Neural crest cell (in vitro differentiated cells): ENCODE results near the gene HTR3A. TPM values are rescaled to one million over a fixed set of nuclear protein-coding genes. Genes with fewer than 3 reads are reported as not detected.
"Not testable (repeated sequence)": the region's sequence is repeated elsewhere in the genome, so short reads cannot be mapped to it uniquely, and the experiment has no call there.

ENCODE experiments used
- DNase-seq: peaks from one replicate; pipeline ENCODE4 v3.0.0; 2021; ENCODE audit warnings: low read depth, mixed read lengths, low spot score
- H3K27ac Mint-ChIP-seq: one replicate; pipeline ENCODE4 v1.8.0; 2021; ENCODE audit warnings: mild to moderate bottlenecking, mixed read lengths; ENCODE audit not compliant: unreplicated experiment
- H3K27me3 Mint-ChIP-seq: 2 replicates; pipeline ENCODE4 v1.8.0; 2021; ENCODE audit warnings: low read depth, mild to moderate bottlenecking, mixed read lengths
- H3K36me3 Mint-ChIP-seq: 2 replicates; pipeline ENCODE4 v1.8.0; 2021; ENCODE audit warnings: low read depth, mild to moderate bottlenecking, mixed read lengths
- H3K4me1 Mint-ChIP-seq: 2 replicates; pipeline ENCODE4 v1.8.0; 2021; ENCODE audit warnings: mixed read lengths
- H3K4me3 Mint-ChIP-seq: one replicate; pipeline ENCODE4 v1.8.0; 2021; ENCODE audit warnings: mild to moderate bottlenecking, mixed read lengths
- H3K9me3 Mint-ChIP-seq: 2 replicates; pipeline ENCODE4 v1.8.0; 2021; ENCODE audit warnings: mixed read lengths
- total RNA-seq: library from RNA; stranded (reverse); gene quantifications from 2 replicates; pipeline ENCODE4 v1.2.1, GENCODE V29; 2021
- TF ChIP-seq, protein P1 (sequence below): fragments of 200-600 bp; sonication (generic); conservative IDR thresholded peaks from 2 replicates; pipeline ENCODE4 v1.5.0; 2021; ENCODE audit warnings: antibody characterized with exemption, mild to moderate bottlenecking

Gene HTR3A
- total RNA-seq, 1 donor from 2014 or later, result 3.8 TPM

- Mint-ChIP-seq H3K27ac (no peak overlapping the region), H3K27me3 (no peaks in the 10 kb centered on the region), H3K36me3 (no peaks in the 10 kb centered on the region), H3K9me3 (no peaks in the 10 kb centered on the region), H3K4me1 (no peaks in the 10 kb centered on the region), H3K4me3 (no peak overlapping the region)
- TF ChIP-seq, protein P1, sequence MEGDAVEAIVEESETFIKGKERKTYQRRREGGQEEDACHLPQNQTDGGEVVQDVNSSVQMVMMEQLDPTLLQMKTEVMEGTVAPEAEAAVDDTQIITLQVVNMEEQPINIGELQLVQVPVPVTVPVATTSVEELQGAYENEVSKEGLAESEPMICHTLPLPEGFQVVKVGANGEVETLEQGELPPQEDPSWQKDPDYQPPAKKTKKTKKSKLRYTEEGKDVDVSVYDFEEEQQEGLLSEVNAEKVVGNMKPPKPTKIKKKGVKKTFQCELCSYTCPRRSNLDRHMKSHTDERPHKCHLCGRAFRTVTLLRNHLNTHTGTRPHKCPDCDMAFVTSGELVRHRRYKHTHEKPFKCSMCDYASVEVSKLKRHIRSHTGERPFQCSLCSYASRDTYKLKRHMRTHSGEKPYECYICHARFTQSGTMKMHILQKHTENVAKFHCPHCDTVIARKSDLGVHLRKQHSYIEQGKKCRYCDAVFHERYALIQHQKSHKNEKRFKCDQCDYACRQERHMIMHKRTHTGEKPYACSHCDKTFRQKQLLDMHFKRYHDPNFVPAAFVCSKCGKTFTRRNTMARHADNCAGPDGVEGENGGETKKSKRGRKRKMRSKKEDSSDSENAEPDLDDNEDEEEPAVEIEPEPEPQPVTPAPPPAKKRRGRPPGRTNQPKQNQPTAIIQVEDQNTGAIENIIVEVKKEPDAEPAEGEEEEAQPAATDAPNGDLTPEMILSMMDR, result no peak
- DNase-seq, result no peak
Observed at GRCh38 chr11:113934761-113935160, 40.1 kb upstream of the HTR3A start.

- TF ChIP-seq, protein P1, result no peak
- no peak overlapping the region for H3K4me3 Mint-ChIP-seq
- H3K27me3 Mint-ChIP-seq, result no peaks in the 10 kb centered on the region
- no peaks in the 10 kb centered on the region for H3K36me3 Mint-ChIP-seq
- DNase-seq, result no peak
- no peaks in the 10 kb centered on the region for H3K9me3 Mint-ChIP-seq
- no peak overlapping the region for H3K27ac Mint-ChIP-seq
- no peaks in the 10 kb centered on the region for H3K4me1 Mint-ChIP-seq
Observed at GRCh38 chr11:113935858-113936257, 39.0 kb upstream of the HTR3A start.

- H3K9me3 Mint-ChIP-seq, result no peaks in the 10 kb centered on the region
- H3K4me3 Mint-ChIP-seq, result no peak overlapping the region
- no peaks in the 10 kb centered on the region for H3K4me1 Mint-ChIP-seq
- TF ChIP-seq, protein P1, result no peak
- no peak for DNase-seq
- H3K27me3 Mint-ChIP-seq, result no peaks in the 10 kb centered on the region
- no peaks in the 10 kb centered on the region for H3K36me3 Mint-ChIP-seq
- no peak overlapping the region for H3K27ac Mint-ChIP-seq
Observed at GRCh38 chr11:113937918-113938317, 37.0 kb upstream of the HTR3A start.

GRCh38 chr11:113942256-113942655 lies 32.7 kb upstream of the HTR3A start:
- Mint-ChIP-seq H3K4me1 (peaks cover under 1% of the 10 kb centered on the region), H3K27ac (no peak overlapping the region)

GRCh38 chr11:113946162-113946561 lies 28.7 kb upstream of the HTR3A start:
- not testable (repeated sequence) for H3K9me3 Mint-ChIP-seq, H3K27me3 Mint-ChIP-seq, H3K27ac Mint-ChIP-seq, H3K4me1 Mint-ChIP-seq, H3K4me3 Mint-ChIP-seq, DNase-seq, H3K36me3 Mint-ChIP-seq

More at GRCh38 chr11:113942256-113942655, 32.7 kb upstream of the HTR3A start:
- Mint-ChIP-seq H3K4me3 (no peak overlapping the region), H3K27me3 (no peaks in the 10 kb centered on the region), H3K36me3 (no peaks in the 10 kb centered on the region), H3K9me3 (no peaks in the 10 kb centered on the region)
- TF ChIP-seq, protein P1, result no peak
- DNase-seq, result no peak

DNA sequence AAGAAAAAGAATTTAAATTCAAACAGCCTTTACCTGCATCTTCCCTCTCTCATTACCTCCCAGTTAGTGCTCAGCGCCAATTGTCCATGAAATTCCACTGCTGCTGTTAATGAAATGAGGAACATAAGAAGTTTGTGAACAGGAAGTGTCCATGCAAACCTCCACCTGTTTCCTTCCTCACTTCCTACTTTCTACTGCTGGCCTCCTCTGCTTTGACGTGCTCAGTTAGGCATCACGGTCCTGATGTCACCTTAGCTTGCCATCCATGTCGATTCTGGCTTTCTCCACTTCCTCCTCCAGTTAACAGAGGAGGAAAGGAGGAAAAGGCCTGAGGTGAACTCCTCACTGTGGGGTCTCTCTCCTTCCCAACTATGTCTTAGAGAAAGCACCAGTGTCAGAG lies 26.9 kb upstream of the HTR3A start:
- no peak overlapping the region for H3K27ac Mint-ChIP-seq
- H3K4me3 Mint-ChIP-seq, result no peak overlapping the region
- no peaks in the 10 kb centered on the region for H3K9me3 Mint-ChIP-seq
- H3K36me3 Mint-ChIP-seq, result no peaks in the 10 kb centered on the region
- TF ChIP-seq, protein P1, result no peak
- H3K27me3 Mint-ChIP-seq, result no peaks in the 10 kb centered on the region
- DNase-seq, result no peak
- H3K4me1 Mint-ChIP-seq, result peaks cover 4% of the 10 kb centered on the region
